NK-92 (cell line): Measurements from ENCODE around the gene LYL1.

Source experiments
- DNase-seq: peaks from one replicate; lab custom pipeline; 2025; ENCODE audit not compliant: unreplicated experiment; lab: John Stamatoyannopoulos, UW

The LYL1 gene

GRCh38 chr19:13093407-13094105 lies 9.1 kb downstream of the LYL1 start:
- DNase-seq: no peak

DNA sequence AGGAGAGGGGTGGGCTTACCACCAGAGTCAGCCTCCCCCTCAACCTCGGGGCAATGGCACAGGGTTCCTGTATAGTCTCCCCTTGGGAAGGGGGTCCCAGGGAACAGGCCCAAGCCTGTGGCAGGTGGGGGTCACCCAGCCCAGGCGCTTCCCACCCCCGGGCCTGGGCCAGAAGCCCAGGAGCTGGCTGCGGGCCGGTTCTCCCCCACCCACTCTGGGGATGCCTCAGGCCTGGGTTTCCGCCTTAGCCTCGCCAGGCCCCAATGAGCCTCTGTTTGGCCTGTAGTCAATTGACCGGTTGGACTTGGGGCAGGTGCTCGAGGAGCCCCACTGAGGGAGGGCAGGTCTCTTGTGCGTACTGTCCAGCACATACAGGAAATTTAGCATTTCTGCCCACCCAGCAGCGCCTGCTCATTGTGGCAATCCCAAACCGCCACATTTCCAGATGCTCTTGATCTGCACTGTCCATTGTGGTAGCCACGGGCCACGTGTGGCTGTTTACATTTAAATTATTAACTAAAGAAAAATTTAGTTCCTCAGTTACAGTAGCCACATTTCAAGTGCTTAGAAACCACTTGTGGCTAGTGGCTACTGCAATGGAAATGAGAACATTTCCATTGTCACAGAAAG lies 9.9 kb downstream of the LYL1 start:
- DNase-seq: no peak

DNA sequence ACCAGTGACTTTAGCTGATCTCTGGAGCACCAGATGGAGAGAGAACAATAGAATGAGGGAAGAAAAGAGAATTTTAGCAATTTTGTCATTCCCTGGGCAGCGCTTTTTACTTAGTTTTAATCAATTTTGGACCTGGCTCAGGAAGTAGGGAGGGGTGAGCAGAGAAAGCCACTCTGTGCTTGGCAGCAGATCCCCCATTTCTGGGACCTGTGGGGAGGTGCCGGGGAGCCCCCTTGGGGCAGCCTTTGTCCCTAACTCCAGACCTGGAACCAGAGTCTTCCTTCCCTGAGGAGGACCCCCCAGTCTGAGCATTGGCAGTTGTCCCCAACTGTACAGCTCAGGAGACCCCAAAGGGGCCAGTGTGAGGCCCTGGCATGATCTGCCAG lies 10.5 kb downstream of the LYL1 start:
- no peak for DNase-seq

GRCh38 chr19:13091400-13092157 lies 11.1 kb downstream of the LYL1 start:
- no peak for DNase-seq

GRCh38 chr19:13090511-13091231 lies 12.0 kb downstream of the LYL1 start:
- DNase-seq: no peak

DNA sequence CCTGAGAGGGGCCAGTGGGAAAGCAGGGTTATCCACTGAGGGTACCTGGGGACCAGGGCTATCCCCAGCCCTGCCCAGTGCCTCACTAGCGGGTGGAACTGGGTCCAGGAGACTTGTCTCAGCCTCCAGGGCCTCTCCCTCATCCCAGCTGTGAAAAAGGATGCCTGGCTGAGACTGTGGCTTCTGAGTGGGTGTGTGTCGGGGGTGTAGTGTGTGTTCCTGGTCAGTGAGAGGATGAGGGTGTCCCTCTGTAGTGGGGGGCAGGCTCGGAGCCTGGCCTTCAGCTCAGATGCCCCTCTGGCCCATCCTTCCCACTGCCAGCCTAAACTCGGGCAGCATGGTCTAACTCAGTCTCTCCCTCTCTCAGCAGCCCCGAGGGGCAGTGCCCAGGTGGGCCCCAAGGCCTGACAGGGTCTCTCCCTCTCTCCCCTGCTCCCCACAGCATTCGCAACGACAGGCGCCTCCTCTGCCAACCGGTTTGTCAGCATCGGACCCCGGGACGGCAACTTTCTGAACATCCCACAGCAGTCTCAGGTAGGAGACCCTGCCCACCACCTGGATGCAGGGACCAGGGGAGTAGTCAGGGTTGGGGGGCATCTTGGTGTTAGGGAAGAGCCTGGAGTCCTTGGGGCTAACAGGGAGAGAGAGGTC lies 12.7 kb downstream of the LYL1 start:
- DNase-seq: no peak

DNA sequence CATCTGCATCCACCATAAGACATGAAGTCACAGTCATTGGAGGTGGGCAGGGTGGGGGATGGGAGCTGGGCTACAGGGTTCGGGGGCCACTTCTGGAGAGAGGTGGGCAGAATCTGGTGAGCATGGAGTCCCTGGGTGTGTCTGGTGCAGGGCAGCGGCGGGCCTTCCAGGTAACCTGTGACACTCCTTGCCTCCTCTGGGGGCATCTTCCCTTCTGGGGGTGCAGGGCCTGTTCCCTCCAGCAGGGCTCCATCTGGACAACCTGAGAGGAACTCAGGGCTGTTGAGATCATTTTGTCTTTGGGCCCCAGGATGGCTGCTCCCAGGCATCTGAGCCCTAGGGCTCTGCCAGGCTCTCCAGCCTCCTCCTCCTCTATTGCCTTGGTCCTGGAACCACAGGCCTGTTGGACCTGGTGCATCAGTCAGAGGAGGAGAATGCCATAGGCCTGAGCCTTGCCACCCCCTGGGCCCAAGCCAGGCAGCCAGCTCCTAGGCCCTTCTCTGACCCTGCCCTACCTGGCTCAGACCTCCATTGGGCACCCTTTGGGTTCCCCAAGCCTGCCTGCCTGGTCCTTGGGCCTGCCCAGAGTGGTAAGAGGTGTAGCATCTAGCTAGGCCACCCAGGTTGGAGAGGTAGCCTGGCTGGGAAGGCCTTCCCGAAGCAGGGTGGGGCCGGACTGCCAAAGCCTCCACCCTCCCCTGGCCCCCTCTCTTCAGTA lies 13.4 kb downstream of the LYL1 start:
- DNase-seq: no peak

GRCh38 chr19:13087795-13088537 lies 14.7 kb downstream of the LYL1 start:
- DNase-seq: no peak

DNA sequence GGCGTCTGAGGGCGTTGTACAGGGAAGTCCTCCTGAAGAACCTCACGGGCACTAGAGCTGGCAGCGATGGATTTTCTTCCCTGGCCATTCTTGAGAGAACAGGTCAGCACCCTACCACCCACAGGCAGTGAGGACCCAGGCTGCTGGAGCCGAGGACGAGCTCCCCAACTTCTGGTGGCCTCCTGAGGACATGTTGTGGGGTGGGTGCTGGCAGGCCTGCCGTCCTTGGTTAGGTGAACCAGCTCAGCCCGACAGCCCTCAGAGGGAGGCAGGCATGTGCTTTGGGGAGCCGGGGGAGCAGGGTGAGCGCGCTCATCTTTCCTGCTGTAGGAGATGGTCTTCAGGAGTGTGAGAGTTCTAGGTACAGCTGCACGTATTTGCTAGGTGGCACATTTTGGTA lies 15.4 kb downstream of the LYL1 start:
- DNase-seq: no peak

- no peak for DNase-seq
These were observed 16.3 kb downstream of the LYL1 start for GRCh38 chr19:13086341-13086740.

- DNase-seq: no peak
These were observed 17.0 kb downstream of the LYL1 start for GRCh38 chr19:13085666-13086065.

DNA sequence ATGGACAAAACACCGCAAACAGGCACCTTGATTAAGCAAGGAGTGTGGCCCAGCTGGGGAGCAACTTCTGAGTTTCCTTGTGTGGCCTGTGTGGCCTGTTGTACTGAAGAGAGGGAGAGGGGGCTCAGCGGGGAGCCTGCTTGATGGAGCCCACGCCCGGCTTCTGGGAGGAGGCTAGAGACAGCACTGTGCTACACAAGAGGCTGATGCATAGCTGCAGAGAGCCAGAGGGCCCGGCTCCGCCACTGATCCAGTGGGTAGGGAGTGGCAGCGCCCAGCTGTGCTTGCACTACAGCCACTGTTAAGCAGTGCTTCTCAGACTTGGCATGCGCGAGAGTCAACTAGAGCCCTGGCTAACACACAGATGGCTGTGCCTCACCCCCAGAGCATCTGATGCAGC lies 19.0 kb downstream of the LYL1 start:
- no peak for DNase-seq

DNA sequence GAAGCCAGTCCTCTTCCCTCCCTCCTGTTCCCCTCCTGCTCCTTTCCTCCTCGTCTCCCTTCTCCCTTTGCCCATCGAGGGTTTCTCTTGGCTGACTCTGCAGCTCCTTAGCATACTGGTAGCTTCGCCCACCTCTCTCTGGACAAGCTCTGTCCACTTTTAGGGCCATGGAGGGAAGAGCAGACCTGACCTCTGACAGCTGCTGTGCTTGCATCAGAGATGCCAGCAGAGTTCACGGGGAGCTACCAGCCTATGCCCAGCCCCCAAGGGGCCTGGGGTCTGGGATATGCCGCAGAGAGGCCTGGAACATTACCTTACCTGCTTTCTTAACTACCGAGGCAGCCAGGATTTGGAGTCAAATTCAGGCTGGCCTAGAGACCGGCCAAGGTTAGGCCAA lies 19.7 kb downstream of the LYL1 start:
- no peak for DNase-seq

GRCh38 chr19:13082192-13083007 lies 20.3 kb downstream of the LYL1 start:
- DNase-seq: no peak

- DNase-seq: no peak
These were observed 23.1 kb downstream of the LYL1 start for GRCh38 chr19:13079542-13079986.

GRCh38 chr19:13078897-13079541 lies 23.6 kb downstream of the LYL1 start:
- no peak for DNase-seq

- DNase-seq: no peak
These were observed 24.3 kb downstream of the LYL1 start for GRCh38 chr19:13078381-13078780.

- no peak for DNase-seq
These were observed 25.4 kb downstream of the LYL1 start for GRCh38 chr19:13077240-13077639.
